HepG2 (cell line): ENCODE data around the gene SRSF2. TPM values are rescaled to one million over a fixed set of nuclear protein-coding genes. Genes with fewer than 3 reads are reported as not detected.
A peak's percentile ranks its signal among the peaks of the same experiment; 100 is the strongest.

Experiments
- E2F5 ChIP-seq: sonication (generic); formaldehyde crosslinking; conservative IDR thresholded peaks from 2 replicates; pipeline ENCODE4 v1.4.0; 2020; ENCODE audit warnings: missing genetic modification reagents
- GATA4 ChIP-seq: sonication (generic); IDR thresholded peaks from 2 replicates; pipeline ENCODE4 v1.6.1; 2016; ENCODE audit warnings: antibody characterized with exemption, low read depth, borderline replicate concordance
- GFI1 ChIP-seq: sonication (generic); formaldehyde crosslinking; IDR thresholded peaks from 2 replicates; pipeline ENCODE4 v1.5.0; 2020; ENCODE audit warnings: missing genetic modification reagents, mild to moderate bottlenecking, borderline replicate concordance
- JUN ChIP-seq: sonication (generic); formaldehyde crosslinking; IDR thresholded peaks from 2 replicates; pipeline ENCODE4 v1.4.0; 2020; ENCODE audit warnings: mild to moderate bottlenecking, missing genetic modification reagents
- KLF9 ChIP-seq: IDR thresholded peaks from 2 replicates; pipeline ENCODE4 v1.6.1; 2016; ENCODE audit warnings: low read depth
- MED1 ChIP-seq: sonication (generic); formaldehyde crosslinking; IDR thresholded peaks from 2 replicates; pipeline ENCODE4 v1.4.0; 2020; ENCODE audit warnings: missing genetic modification reagents
- NFRKB ChIP-seq: fragments of 450-650 bp; IDR thresholded peaks from 2 replicates; pipeline ENCODE4 v1.6.1; 2017
- PLRG1 ChIP-seq: fragments of 450-650 bp; conservative IDR thresholded peaks from 2 replicates; pipeline ENCODE4 v1.6.1; 2016
- TBL1XR1 ChIP-seq: fragments of 150-350 bp; IDR thresholded peaks from 2 replicates; pipeline ENCODE4 v1.6.1; 2014; ENCODE audit warnings: borderline replicate concordance, low read length; ENCODE audit not compliant: partially characterized antibody
- ZBTB2 ChIP-seq: sonication (generic); formaldehyde crosslinking; IDR thresholded peaks from 2 replicates; pipeline ENCODE4 v1.8.0; 2022; ENCODE audit warnings: low read depth, missing genetic modification reagents
- ZNF296 ChIP-seq: sonication (generic); formaldehyde crosslinking; conservative IDR thresholded peaks from 2 replicates; pipeline ENCODE4 v1.5.0; 2020; ENCODE audit warnings: mild to moderate bottlenecking, missing genetic modification reagents
- ZNF552 ChIP-seq: sonication (generic); formaldehyde crosslinking; IDR thresholded peaks from 2 replicates; pipeline ENCODE4 v1.9.0; 2022; ENCODE audit warnings: missing genetic modification reagents, mild to moderate bottlenecking, borderline replicate concordance
- ZNF563 ChIP-seq: sonication (generic); formaldehyde crosslinking; IDR thresholded peaks from 2 replicates; pipeline ENCODE4 v1.8.0; 2022; ENCODE audit warnings: mild to moderate bottlenecking, moderate library complexity, missing genetic modification reagents
- ZNF646 ChIP-seq: sonication (generic); formaldehyde crosslinking; IDR thresholded peaks from 2 replicates; pipeline ENCODE4 v1.9.0; 2021; ENCODE audit warnings: mild to moderate bottlenecking, missing genetic modification reagents
- ZNF687 ChIP-seq: sonication (generic); formaldehyde crosslinking; IDR thresholded peaks from 2 replicates; pipeline ENCODE4 v1.5.1; 2020; ENCODE audit warnings: mild to moderate bottlenecking, missing genetic modification reagents, moderate library complexity
- polyA plus RNA-seq, 8 experiments: library from polyadenylated mRNA; depleted of rRNA in 3 of 8; stranded (reverse) in 7 of 8; unstranded in 1 of 8; fragments of >200 nt; fragmentation: Illumina TruSeq in 4 of 8; extraction: Trizol in 4 of 8; gene quantifications; 2 replicates each; pipeline versions ENCODE4 v1.2.1 to v1.2.3, GENCODE V29; 2011 to 2016; ENCODE audit warnings: low read depth in 4 of 8, missing spikeins in 1 of 8, mixed read lengths in 1 of 8; ENCODE audit not compliant: insufficient read depth in 1 of 8
- total RNA-seq, 5 experiments: library from RNA; depleted of rRNA; stranded (reverse); fragments of >200 nt; fragmentation: Illumina TruSeq; extraction: Trizol; gene quantifications; 2 replicates each; pipeline ENCODE4 v1.2.3, GENCODE V29; 2016; ENCODE audit warnings: low read depth in 1 of 5

Gene SRSF2
- total and polyA plus RNA-seq, 2 of the 13 experiments (the other 11 are each of a cell fraction or from before 2014, with no cell fraction given) = 306 to 319 TPM

- TF ChIP-seq ZNF687 (CRISPR knock-in tag) = peak; percentile 77
- TF ChIP-seq KLF9 = no peak; the same call in 1 of the 2 replicates
- TF ChIP-seq ZNF296 (CRISPR knock-in tag) = no peak; the same call in 1 of the 2 replicates
- no peak; the same call in 1 of the 2 replicates for TF ChIP-seq MED1 (CRISPR knock-in tag)
- peak; percentile 75 for TF ChIP-seq ZNF563 (CRISPR knock-in tag)
- no peak for TF ChIP-seq NFRKB
- peak; percentile 37; the same call in 1 of the 2 replicates for TF ChIP-seq ZBTB2 (CRISPR knock-in tag)
- TF ChIP-seq E2F5 (CRISPR knock-in tag) = 0 out of 2 replicates have a peak, but pooled peaks have one; percentile 24
- TF ChIP-seq JUN (CRISPR knock-in tag) = 0 out of 2 replicates have a peak, but pooled peaks have one; percentile 37
- TF ChIP-seq TBL1XR1 = peak; percentile 22
- TF ChIP-seq GFI1 (CRISPR knock-in tag) = no peak
- TF ChIP-seq GATA4 = 0 out of 2 replicates have a peak, but pooled peaks have one; percentile 28
- TF ChIP-seq ZNF552 (CRISPR knock-in tag) = no peak
- no peak for TF ChIP-seq PLRG1
- TF ChIP-seq ZNF646 (CRISPR knock-in tag) = no peak
These were observed 10.1 kb downstream of the SRSF2 start, which contains the start of gene METTL23 (continued) for GRCh38 chr17:76726776-76727718.
